Breast epithelium (tissue), 3 donors: ENCODE results near the gene PFKP.

Experiments
- POLR2A ChIP-seq: fragments of 450-650 bp; IDR thresholded peaks from one replicate; pipeline ENCODE4 v1.6.1; 2016; ENCODE audit warnings: antibody characterized with exemption, mild to moderate bottlenecking, moderate library complexity
- TF ChIP-seq, protein P1 (sequence below), 3 donors: fragments of 450-650 bp; IDR thresholded peaks; one replicate each; pipeline ENCODE4 v1.5.1; 2016 to 2017; ENCODE audit warnings: antibody characterized with exemption in 3 of 3, mild to moderate bottlenecking in 3 of 3, moderate library complexity in 3 of 3

DNA sequence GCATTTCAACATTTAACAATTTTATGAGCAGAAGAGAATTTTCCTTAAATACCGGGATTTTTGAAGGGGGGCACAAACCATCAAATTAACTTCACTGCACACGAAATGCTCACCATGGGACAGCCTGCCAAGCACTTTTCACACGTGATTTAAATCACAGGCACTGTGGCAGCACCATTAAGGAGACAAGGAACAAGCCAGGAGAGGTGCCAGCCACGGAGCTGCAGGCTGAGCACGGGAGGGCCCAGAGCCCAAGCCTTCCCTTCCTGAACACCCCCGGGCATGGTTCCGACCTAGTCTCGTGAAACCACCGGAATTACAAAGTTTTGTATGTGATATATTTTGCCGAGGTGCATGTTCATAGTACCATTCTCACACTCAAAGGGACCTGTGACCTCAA lies 91.8 kb downstream of the PFKP start:
- no peak for TF ChIP-seq POLR2A
- TF ChIP-seq, protein P1, sequence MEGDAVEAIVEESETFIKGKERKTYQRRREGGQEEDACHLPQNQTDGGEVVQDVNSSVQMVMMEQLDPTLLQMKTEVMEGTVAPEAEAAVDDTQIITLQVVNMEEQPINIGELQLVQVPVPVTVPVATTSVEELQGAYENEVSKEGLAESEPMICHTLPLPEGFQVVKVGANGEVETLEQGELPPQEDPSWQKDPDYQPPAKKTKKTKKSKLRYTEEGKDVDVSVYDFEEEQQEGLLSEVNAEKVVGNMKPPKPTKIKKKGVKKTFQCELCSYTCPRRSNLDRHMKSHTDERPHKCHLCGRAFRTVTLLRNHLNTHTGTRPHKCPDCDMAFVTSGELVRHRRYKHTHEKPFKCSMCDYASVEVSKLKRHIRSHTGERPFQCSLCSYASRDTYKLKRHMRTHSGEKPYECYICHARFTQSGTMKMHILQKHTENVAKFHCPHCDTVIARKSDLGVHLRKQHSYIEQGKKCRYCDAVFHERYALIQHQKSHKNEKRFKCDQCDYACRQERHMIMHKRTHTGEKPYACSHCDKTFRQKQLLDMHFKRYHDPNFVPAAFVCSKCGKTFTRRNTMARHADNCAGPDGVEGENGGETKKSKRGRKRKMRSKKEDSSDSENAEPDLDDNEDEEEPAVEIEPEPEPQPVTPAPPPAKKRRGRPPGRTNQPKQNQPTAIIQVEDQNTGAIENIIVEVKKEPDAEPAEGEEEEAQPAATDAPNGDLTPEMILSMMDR (IDR thresholded peaks at IDR 0.05), result no peak
